Glutamatergic neuron (in vitro differentiated cells): Measurements from ENCODE around the gene KNSTRN. TPM values are rescaled to one million over a fixed set of nuclear protein-coding genes. Genes with fewer than 3 reads are reported as not detected.

Experiments used
- DNase-seq: peaks from one replicate; pipeline ENCODE4 v3.0.0; 2022
- H3K27ac Mint-ChIP-seq: one replicate; pipeline ENCODE4 v1.8.0; 2020; ENCODE audit warnings: mild to moderate bottlenecking, mixed read lengths, inconsistent platforms; ENCODE audit not compliant: unreplicated experiment
- H3K27me3 Mint-ChIP-seq: one replicate; pipeline ENCODE4 v1.8.0; 2020; ENCODE audit warnings: mild to moderate bottlenecking, moderate library complexity, mixed read lengths, inconsistent platforms; ENCODE audit not compliant: unreplicated experiment
- H3K36me3 Mint-ChIP-seq: one replicate; pipeline ENCODE4 v1.8.0; 2020; ENCODE audit warnings: mild to moderate bottlenecking, mixed read lengths, inconsistent platforms; ENCODE audit not compliant: unreplicated experiment
- H3K4me1 Mint-ChIP-seq: one replicate; pipeline ENCODE4 v1.8.0; 2020; ENCODE audit warnings: mild to moderate bottlenecking, low read depth, mixed read lengths, inconsistent platforms; ENCODE audit not compliant: unreplicated experiment
- H3K4me3 Mint-ChIP-seq: one replicate; pipeline ENCODE4 v1.8.0; 2020; ENCODE audit warnings: mild to moderate bottlenecking, mixed read lengths, inconsistent platforms; ENCODE audit not compliant: unreplicated experiment
- H3K9me3 Mint-ChIP-seq: one replicate; pipeline ENCODE4 v1.8.0; 2020; ENCODE audit warnings: mild to moderate bottlenecking, moderate library complexity, mixed read lengths, inconsistent platforms; ENCODE audit not compliant: unreplicated experiment
- CTCF ChIP-seq: fragments of 200-600 bp; sonication (generic); IDR thresholded peaks from one replicate; pipeline ENCODE4 v1.5.0; 2021; ENCODE audit not compliant: partially characterized antibody, unreplicated experiment
- total RNA-seq: library from RNA; stranded (reverse); fragmentation: NEBNext Ultra II Directional; extraction: Animal tissue kit (Norgen Biotek cat#: 25700); gene quantifications from one replicate; pipeline ENCODE4 v1.2.1, GENCODE V29; 2021; ENCODE audit not compliant: unreplicated experiment

KNSTRN gene
- total RNA-seq, 1 donor from 2014 or later: 62.9 TPM

- H3K27me3 Mint-ChIP-seq: peaks cover 5% of the 10 kb centered on the region
- H3K4me3 Mint-ChIP-seq: no peak overlapping the region
- DNase-seq: no peak
- H3K4me1 Mint-ChIP-seq: peaks cover 2% of the 10 kb centered on the region
- TF ChIP-seq CTCF: no peak
- no peaks in the 10 kb centered on the region for H3K9me3 Mint-ChIP-seq
- H3K27ac Mint-ChIP-seq: no peak overlapping the region
- H3K36me3 Mint-ChIP-seq: peaks cover 4% of the 10 kb centered on the region
Observed at GRCh38 chr15:40389824-40390595, 7.5 kb downstream of the KNSTRN start.

- peaks cover 4% of the 10 kb centered on the region for H3K36me3 Mint-ChIP-seq
- DNase-seq: no peak
- no peaks in the 10 kb centered on the region for H3K9me3 Mint-ChIP-seq
- H3K4me1 Mint-ChIP-seq: no peaks in the 10 kb centered on the region
- no peak overlapping the region for H3K27ac Mint-ChIP-seq
- no peak overlapping the region for H3K4me3 Mint-ChIP-seq
- TF ChIP-seq CTCF: no peak
- peaks cover 2% of the 10 kb centered on the region for H3K27me3 Mint-ChIP-seq
Observed at GRCh38 chr15:40392986-40393948, 10.7 kb downstream of the KNSTRN start.

- no peak for TF ChIP-seq CTCF
- peaks cover 4% of the 10 kb centered on the region for H3K36me3 Mint-ChIP-seq
- no peaks in the 10 kb centered on the region for H3K27me3 Mint-ChIP-seq
- H3K9me3 Mint-ChIP-seq: no peaks in the 10 kb centered on the region
- H3K27ac Mint-ChIP-seq: no peak overlapping the region
- no peak for DNase-seq
- H3K4me1 Mint-ChIP-seq: no peaks in the 10 kb centered on the region
- no peak overlapping the region for H3K4me3 Mint-ChIP-seq
Observed at GRCh38 chr15:40397688-40398412, 15.3 kb downstream of the KNSTRN start.

- H3K27me3 Mint-ChIP-seq: no peaks in the 10 kb centered on the region
- peaks cover 4% of the 10 kb centered on the region for H3K36me3 Mint-ChIP-seq
- H3K4me1 Mint-ChIP-seq: no peaks in the 10 kb centered on the region
- H3K9me3 Mint-ChIP-seq: no peaks in the 10 kb centered on the region
- H3K4me3 Mint-ChIP-seq: no peak overlapping the region
- no peak overlapping the region for H3K27ac Mint-ChIP-seq
- TF ChIP-seq CTCF: no peak
- DNase-seq: no peak
Observed at GRCh38 chr15:40398413-40398873, 15.9 kb downstream of the KNSTRN start.
